ENCODE measurements around the gene PNRC2. TPM values are rescaled to one million over a fixed set of nuclear protein-coding genes. Genes with fewer than 3 reads are reported as not detected.
"Not testable (repeated sequence)": the region's sequence is repeated elsewhere in the genome, so short reads cannot be mapped to it uniquely, and the experiment has no call there.

The PNRC2 gene
- total RNA-seq, 1 experiment from 2014 or later: 59.0 TPM

GRCh38 chr1:23989263-23989662 lies 29.6 kb downstream of the PNRC2 start:
- Mint-ChIP-seq H3K4me3 (ENCODE audit: low read depth, unreplicated experiment) (no peak overlapping the region), H3K27me3 (ENCODE audit: unreplicated experiment) (no peaks in the 10 kb centered on the region), H3K4me1 (ENCODE audit: low read depth, unreplicated experiment) (peaks cover 1% of the 10 kb centered on the region), H3K9me3 (ENCODE audit: low read depth, unreplicated experiment) (no peaks in the 10 kb centered on the region), H3K27ac (ENCODE audit: unreplicated experiment) (no peak overlapping the region), H3K36me3 (ENCODE audit: insufficient read depth, unreplicated experiment) (no peaks in the 10 kb centered on the region)
- intact Hi-C loops (cut with micrococcal nuclease; ENCODE audit: unreplicated experiment): no loop called here
- TF ChIP-seq CTCF (IDR thresholded peaks at IDR 0.05; ENCODE audit: unreplicated experiment): no peak
- no TSS peak for BruUV-seq (replicated peaks)
- CTCF ChIA-PET: interaction anchor here (0.6 kb wide), 1 partner anchor 1250 kb away, joined by 3 read pairs; no protein-coding TSS in a partner anchor
- no peak for DNase-seq

- H3K36me3 Mint-ChIP-seq (ENCODE audit: insufficient read depth, unreplicated experiment); CTCF ChIA-PET; H3K4me1 Mint-ChIP-seq (ENCODE audit: low read depth, unreplicated experiment); BruUV-seq (replicated peaks); H3K4me3 Mint-ChIP-seq (ENCODE audit: low read depth, unreplicated experiment); H3K9me3 Mint-ChIP-seq (ENCODE audit: low read depth, unreplicated experiment); intact Hi-C loops (cut with micrococcal nuclease; ENCODE audit: unreplicated experiment); DNase-seq; H3K27ac Mint-ChIP-seq (ENCODE audit: unreplicated experiment); H3K27me3 Mint-ChIP-seq (ENCODE audit: unreplicated experiment): not testable (repeated sequence)
Observed at GRCh38 chr1:23992011-23992410, 32.4 kb downstream of the PNRC2 start.

GRCh38 chr1:23995431-23995837 lies 35.8 kb downstream of the PNRC2 start:
- DNase-seq: no peak
- BruUV-seq (replicated peaks): no TSS peak
- TF ChIP-seq CTCF (IDR thresholded peaks at IDR 0.05; ENCODE audit: unreplicated experiment): no peak
- H3K4me1 Mint-ChIP-seq (ENCODE audit: low read depth, unreplicated experiment): peaks cover 8% of the 10 kb centered on the region
- H3K9me3 Mint-ChIP-seq (ENCODE audit: low read depth, unreplicated experiment): no peaks in the 10 kb centered on the region
- H3K27me3 Mint-ChIP-seq (ENCODE audit: unreplicated experiment): no peaks in the 10 kb centered on the region
- no peak overlapping the region for H3K27ac Mint-ChIP-seq (ENCODE audit: unreplicated experiment)
- no peaks in the 10 kb centered on the region for H3K36me3 Mint-ChIP-seq (ENCODE audit: insufficient read depth, unreplicated experiment)
- H3K4me3 Mint-ChIP-seq (ENCODE audit: low read depth, unreplicated experiment): no peak overlapping the region
- intact Hi-C loops (cut with micrococcal nuclease; ENCODE audit: unreplicated experiment): no loop called here
- CTCF ChIA-PET: no interaction called here

- no TSS peak for BruUV-seq (replicated peaks)
- intact Hi-C loops (cut with micrococcal nuclease; ENCODE audit: unreplicated experiment): no loop called here
- Mint-ChIP-seq H3K9me3 (ENCODE audit: low read depth, unreplicated experiment) (no peaks in the 10 kb centered on the region), H3K27ac (ENCODE audit: unreplicated experiment) (no peak overlapping the region), H3K27me3 (ENCODE audit: unreplicated experiment) (no peaks in the 10 kb centered on the region), H3K4me3 (ENCODE audit: low read depth, unreplicated experiment) (no peak overlapping the region), H3K4me1 (ENCODE audit: low read depth, unreplicated experiment) (peaks cover 8% of the 10 kb centered on the region), H3K36me3 (ENCODE audit: insufficient read depth, unreplicated experiment) (no peaks in the 10 kb centered on the region)
- DNase-seq: no peak
- no peak for TF ChIP-seq CTCF (IDR thresholded peaks at IDR 0.05; ENCODE audit: unreplicated experiment)
- CTCF ChIA-PET: interaction anchor here (0.6 kb wide), 1 partner anchor 65 kb away, joined by 3 read pairs; no protein-coding TSS in a partner anchor
Observed at GRCh38 chr1:23996700-23997229, 37.1 kb downstream of the PNRC2 start.

- Mint-ChIP-seq H3K27ac (ENCODE audit: unreplicated experiment) (no peak overlapping the region), H3K9me3 (ENCODE audit: low read depth, unreplicated experiment) (no peaks in the 10 kb centered on the region), H3K27me3 (ENCODE audit: unreplicated experiment) (no peaks in the 10 kb centered on the region), H3K4me1 (ENCODE audit: low read depth, unreplicated experiment) (peaks cover 8% of the 10 kb centered on the region), H3K36me3 (ENCODE audit: insufficient read depth, unreplicated experiment) (no peaks in the 10 kb centered on the region), H3K4me3 (ENCODE audit: low read depth, unreplicated experiment) (no peak overlapping the region)
- DNase-seq: no peak
- CTCF ChIA-PET: no interaction called here
- intact Hi-C loops (cut with micrococcal nuclease; ENCODE audit: unreplicated experiment): no loop called here
- no peak for TF ChIP-seq CTCF (IDR thresholded peaks at IDR 0.05; ENCODE audit: unreplicated experiment)
- BruUV-seq (replicated peaks): no TSS peak
Observed at GRCh38 chr1:23997812-23998211, 38.2 kb downstream of the PNRC2 start.
